Ectodermal cell (in vitro differentiated cells): Measurements from ENCODE around the gene CCDC154.
"Not testable (repeated sequence)": the region's sequence is repeated elsewhere in the genome, so short reads cannot be mapped to it uniquely, and the experiment has no call there.

Experiments used
- H3K27ac ChIP-seq: 2 replicates; pipeline ENCODE4 v1.7.0; 2013; ENCODE audit warnings: mild to moderate bottlenecking, low read depth, low read length; ENCODE audit not compliant: insufficient read depth, poor library complexity, severe bottlenecking
- H3K27me3 ChIP-seq: 2 replicates; pipeline ENCODE4 v1.7.0; 2013; ENCODE audit warnings: mild to moderate bottlenecking, low read length; ENCODE audit not compliant: insufficient read depth, control insufficient read depth, poor library complexity, severe bottlenecking
- H3K36me3 ChIP-seq: one replicate; pipeline ENCODE4 v1.7.0; 2013; ENCODE audit warnings: low read length; ENCODE audit not compliant: control insufficient read depth, insufficient read depth
- H3K4me1 ChIP-seq: one replicate; pipeline ENCODE4 v1.7.0; 2013; ENCODE audit warnings: low read length; ENCODE audit not compliant: control insufficient read depth, insufficient read depth
- H3K4me3 ChIP-seq: 2 replicates; pipeline ENCODE4 v1.7.0; 2013; ENCODE audit warnings: low read depth, low read length, control low read depth; ENCODE audit not compliant: insufficient read depth
- H3K9me3 ChIP-seq: 2 replicates; pipeline ENCODE4 v1.7.0; 2013; ENCODE audit warnings: mild to moderate bottlenecking, low read length, moderate library complexity; ENCODE audit not compliant: control insufficient read depth
- WGBS, 2 experiments: methylation state at CpG; one replicate each; pipeline ENCODE4 v1.1.7; 2013; ENCODE audit warnings: missing lambda C conversion rate in 2 of 2; 5-methylcytosine and 5-hydroxymethylcytosine counted together

The CCDC154 gene

DNA sequence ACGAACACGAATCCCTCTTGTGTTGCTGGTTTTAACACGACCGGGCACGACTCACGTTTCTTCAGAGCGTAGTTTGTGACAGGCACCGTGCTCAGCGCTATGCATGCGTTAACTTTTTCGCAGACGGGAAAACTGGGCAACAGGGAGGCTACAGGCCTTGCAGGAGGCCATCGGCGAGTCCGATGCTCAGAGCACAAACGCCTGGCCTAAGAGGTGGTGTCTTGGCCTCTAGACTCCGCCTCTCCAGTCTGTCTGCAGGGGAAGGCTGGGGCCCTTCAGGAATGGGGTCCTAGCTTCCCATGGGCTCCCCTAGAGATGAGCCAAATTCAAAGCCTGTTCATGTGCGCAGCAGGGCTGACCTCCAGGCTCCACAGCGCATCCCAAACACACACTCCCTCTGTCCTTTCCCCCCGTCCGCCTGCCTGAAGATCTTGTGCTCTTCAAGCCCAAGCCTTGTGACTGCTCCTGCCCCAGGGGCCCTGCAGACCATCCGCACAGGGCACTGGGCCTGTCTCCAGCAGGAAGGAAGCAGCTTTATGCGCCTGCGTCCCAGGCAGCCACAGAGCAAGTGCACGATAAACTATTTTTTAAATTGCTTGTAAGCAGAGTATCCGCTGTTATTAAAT lies 27.3 kb upstream of the CCDC154 start:
- whole genome bisulfite sequencing, 2 experiments, result 93 to 95% methylated on average over 26 of the region's 26 CpGs
- H3K27me3 ChIP-seq, result no peaks in the 10 kb centered on the region
- no peak overlapping the region for H3K4me3 ChIP-seq
- no peaks in the 10 kb centered on the region for H3K36me3 ChIP-seq
- no peaks in the 10 kb centered on the region for H3K4me1 ChIP-seq
- no peaks in the 10 kb centered on the region for H3K9me3 ChIP-seq
- no peak overlapping the region for H3K27ac ChIP-seq

DNA sequence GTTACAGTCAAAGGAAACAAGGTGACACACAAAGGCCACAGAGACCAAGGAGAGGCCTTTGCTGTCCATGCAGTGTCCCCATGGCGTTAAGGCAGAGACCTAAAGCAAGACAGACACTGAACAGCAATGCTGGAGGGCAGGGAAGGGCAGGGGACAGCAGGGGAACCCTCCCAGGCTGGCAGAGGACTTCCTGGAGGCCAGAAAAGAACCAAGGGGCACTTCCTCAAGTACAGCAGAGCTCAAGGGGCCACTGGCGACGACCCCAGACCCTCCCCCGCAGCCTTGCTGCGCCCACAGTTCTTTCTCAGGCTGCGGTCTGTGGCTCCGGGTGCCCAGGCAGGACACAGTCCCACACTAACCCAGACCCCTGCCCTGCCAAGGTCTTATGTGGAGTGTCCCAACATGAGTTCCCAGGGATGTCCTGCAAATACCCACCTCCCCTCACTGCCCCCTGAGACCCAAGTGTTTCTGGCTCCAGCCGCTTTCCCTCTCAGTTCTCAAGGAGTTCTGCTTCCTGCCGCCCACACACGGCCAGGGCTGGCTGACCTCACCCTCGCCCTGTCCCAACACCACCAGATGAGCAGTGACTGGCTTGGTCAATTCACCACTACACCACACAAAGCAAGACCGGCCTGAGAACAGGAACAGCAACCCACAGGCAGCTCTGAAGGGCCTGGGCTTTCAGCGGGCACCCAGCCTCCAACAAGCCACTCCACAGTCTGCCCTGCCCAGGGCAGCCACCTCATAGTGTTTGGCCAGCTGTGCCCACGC lies 26.3 kb upstream of the CCDC154 start:
- 89 to 91% methylated on average over 14 of the region's 14 CpGs for WGBS, 2 experiments
- no peak overlapping the region for H3K27ac ChIP-seq
- no peaks in the 10 kb centered on the region for H3K27me3 ChIP-seq
- no peaks in the 10 kb centered on the region for H3K4me1 ChIP-seq
- H3K4me3 ChIP-seq, result no peak overlapping the region
- no peaks in the 10 kb centered on the region for H3K9me3 ChIP-seq
- H3K36me3 ChIP-seq, result no peaks in the 10 kb centered on the region

DNA sequence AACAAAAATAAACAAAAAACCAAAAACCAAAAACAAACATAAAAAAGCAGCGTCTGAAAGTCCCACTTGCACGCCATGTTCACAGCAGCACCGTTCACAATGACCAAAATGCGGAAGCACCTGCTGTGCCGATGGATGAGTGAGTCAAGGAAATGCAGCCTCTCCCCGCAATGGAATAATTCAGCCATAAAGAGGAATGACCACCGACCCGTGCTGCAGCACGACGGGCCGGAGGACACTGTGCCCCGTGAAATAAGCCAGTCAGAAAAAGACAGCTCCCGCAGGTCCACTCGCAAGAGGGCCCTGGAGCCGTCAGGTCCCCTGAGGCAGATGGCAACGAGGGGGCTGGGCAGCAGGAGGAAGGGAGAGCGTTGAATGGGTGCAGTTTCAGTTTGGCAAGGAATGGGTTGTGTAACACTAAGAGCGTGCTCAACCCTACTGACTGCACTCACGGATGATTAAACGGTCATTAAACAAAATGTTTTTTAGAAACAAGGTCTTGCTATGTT lies 25.4 kb upstream of the CCDC154 start:
- WGBS, 2 experiments, result 89 to 90% methylated on average over 20 of the region's 20 CpGs
- Histone ChIP-seq H3K4me1 (no peaks in the 10 kb centered on the region), H3K27ac (no peak overlapping the region), H3K4me3 (no peak overlapping the region), H3K27me3 (no peaks in the 10 kb centered on the region), H3K9me3 (no peaks in the 10 kb centered on the region), H3K36me3 (no peaks in the 10 kb centered on the region)

DNA sequence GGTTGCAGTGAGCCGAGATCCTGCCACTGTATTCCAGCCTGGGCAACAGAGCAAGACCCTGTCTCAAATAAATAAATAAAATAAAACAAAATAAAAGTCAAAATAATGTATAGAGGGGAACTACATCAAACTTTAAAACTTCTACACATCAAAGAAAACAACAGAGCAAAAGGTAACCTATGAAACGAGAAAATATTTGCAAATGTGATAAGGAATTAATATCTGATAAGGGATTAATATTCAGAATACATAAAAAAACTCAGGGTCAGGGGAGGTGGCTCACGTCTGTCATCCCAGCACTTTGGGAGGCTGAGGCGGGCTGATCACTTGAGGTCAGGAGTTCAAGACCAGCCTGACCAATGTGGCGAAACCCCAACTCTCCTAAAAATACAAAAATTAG lies 24.8 kb upstream of the CCDC154 start:
- WGBS, 2 experiments, result 84 to 86% methylated on average over 4 to 5 of the region's 5 CpGs
- H3K27me3 ChIP-seq, H3K4me1 ChIP-seq, H3K36me3 ChIP-seq, H3K9me3 ChIP-seq, H3K27ac ChIP-seq, H3K4me3 ChIP-seq: not testable (repeated sequence)

DNA sequence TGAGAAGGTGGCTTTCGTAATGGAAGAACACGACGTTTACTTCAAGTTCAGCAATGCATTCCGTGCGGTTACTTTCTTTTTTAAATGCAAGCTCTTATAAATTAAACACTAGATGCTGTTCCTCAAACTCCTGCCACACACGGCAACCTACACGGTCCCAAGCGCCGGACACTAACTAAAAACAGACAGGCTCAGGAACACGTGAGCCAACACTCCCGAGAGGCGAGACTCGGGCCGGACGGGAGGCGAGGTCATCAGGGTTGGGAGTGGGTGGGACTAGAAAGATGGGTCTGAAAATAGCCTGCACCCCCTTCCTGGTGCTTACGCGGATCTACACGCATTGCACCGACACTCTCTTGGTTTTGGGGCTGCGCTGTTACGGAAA lies 24.1 kb upstream of the CCDC154 start:
- Histone ChIP-seq H3K27ac (no peak overlapping the region), H3K9me3 (no peaks in the 10 kb centered on the region), H3K4me3 (no peak overlapping the region), H3K36me3 (no peaks in the 10 kb centered on the region), H3K27me3 (no peaks in the 10 kb centered on the region), H3K4me1 (no peaks in the 10 kb centered on the region)
- 93 to 95% methylated on average over 22 of the region's 22 CpGs for WGBS, 2 experiments

DNA sequence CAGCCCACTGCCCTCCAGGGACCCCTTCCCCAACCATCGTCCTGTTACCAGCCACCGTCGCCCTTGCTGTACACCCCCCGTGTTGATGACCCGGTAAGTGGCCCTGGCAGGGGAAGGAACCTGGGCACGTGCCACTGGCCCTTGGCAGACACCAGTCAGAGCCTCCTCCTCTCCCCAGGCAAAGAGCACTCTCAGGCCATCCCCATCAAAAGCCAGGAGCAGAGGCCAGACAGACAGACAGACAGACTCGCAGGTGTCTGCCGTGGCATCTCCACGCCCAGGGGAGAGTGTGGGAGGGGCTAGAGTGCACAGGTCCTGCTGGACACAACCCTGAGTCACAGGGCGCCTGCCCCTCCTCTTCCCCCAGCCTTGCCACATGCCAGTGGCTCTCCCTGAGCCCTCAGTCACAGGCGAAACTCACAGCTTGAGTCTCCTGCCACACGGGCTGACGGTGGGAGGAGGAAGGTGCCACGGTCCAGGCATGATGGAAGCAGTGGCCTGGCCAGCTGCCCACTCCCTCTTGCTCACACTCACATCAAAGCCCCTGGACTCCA lies 22.7 kb upstream of the CCDC154 start:
- H3K36me3 ChIP-seq, result no peaks in the 10 kb centered on the region
- 93 to 95% methylated on average over 14 of the region's 14 CpGs for WGBS, 2 experiments
- no peak overlapping the region for H3K27ac ChIP-seq
- H3K27me3 ChIP-seq, result no peaks in the 10 kb centered on the region
- no peak overlapping the region for H3K4me3 ChIP-seq
- no peaks in the 10 kb centered on the region for H3K9me3 ChIP-seq
- no peaks in the 10 kb centered on the region for H3K4me1 ChIP-seq

DNA sequence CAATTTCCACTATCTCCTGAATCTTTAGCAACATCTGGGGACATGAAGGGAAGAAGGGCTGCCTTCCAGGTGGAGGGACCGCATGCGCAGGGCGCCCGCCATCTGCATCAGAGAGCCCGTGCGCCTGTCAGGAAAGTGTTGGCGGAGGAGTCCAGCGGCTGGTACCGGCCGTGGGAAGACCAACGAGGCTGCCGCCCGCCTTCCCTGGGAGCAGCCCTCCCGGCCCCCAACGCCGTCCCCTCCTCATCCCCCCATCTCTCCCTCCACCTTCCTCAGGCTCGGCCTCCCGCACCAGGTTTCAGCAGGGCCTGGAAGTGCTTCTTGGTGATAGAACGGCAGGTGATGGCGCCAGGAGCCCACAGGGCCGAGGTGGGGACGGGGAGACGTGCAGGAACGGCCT lies 21.7 kb upstream of the CCDC154 start:
- Histone ChIP-seq H3K36me3 (no peaks in the 10 kb centered on the region), H3K4me3 (no peak overlapping the region), H3K4me1 (no peaks in the 10 kb centered on the region), H3K9me3 (no peaks in the 10 kb centered on the region), H3K27me3 (no peaks in the 10 kb centered on the region), H3K27ac (no peak overlapping the region)
- 93 to 94% methylated on average over 24 of the region's 24 CpGs for WGBS, 2 experiments

DNA sequence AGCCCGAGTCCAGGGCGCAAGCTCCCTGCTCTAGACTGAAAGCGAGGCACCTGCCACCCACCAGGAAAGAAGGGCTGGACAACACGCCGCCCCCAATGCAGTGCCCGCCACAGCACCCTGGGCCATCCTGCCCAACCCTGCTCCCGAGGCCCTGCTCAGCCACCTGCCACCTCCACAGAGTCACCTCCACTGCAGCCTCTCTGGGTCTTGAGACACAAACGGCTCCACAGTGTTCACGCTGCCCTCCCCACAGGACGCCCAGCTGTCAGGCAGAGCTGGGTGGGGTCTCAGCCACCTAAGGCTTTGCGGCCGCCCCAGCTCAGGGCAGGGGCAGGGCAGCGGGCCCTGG lies 21.2 kb upstream of the CCDC154 start:
- Histone ChIP-seq H3K27me3 (no peaks in the 10 kb centered on the region), H3K9me3 (no peaks in the 10 kb centered on the region), H3K4me3 (no peak overlapping the region), H3K27ac (no peak overlapping the region), H3K4me1 (no peaks in the 10 kb centered on the region), H3K36me3 (no peaks in the 10 kb centered on the region)
- WGBS, 2 experiments, result 93 to 95% methylated on average over 13 of the region's 13 CpGs

DNA sequence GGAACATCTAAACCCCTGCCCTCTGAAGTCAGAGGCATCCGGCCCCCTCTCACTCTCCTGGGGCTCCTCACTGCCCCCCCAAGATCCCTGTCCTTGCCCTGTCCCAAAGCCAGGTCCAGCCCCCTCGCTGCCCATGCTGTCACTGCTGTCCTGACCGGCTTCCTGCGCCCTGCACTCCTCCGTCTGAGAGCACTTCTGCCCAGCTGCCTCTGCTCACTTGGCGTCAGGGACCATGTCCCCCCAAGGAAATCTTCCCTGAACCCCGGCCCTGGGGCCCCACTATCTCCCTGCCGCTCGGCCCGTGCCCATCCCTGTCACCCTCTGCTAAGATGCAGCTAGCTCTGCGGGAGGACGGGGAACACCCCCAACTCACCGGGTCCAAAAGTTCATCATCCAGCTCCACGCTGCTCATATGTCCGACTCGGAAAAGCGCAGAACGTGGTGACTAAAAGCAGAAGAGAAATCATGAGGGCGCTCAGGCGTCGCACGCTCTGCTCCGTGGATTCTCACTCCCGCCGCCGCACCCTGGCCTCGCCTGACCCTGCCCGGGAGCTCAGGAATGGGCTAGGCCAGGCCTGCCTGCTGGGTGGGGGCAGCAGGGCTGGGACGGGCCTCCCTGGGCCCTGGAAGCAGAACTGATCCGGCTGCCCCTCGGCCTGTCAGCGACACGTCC lies 20.7 kb upstream of the CCDC154 start:
- H3K36me3 ChIP-seq, result no peaks in the 10 kb centered on the region
- no peak overlapping the region for H3K4me3 ChIP-seq
- no peak overlapping the region for H3K27ac ChIP-seq
- H3K27me3 ChIP-seq, result no peaks in the 10 kb centered on the region
- WGBS, 2 experiments, result 92 to 93% methylated on average over 33 of the region's 33 CpGs
- no peaks in the 10 kb centered on the region for H3K4me1 ChIP-seq
- H3K9me3 ChIP-seq, result no peaks in the 10 kb centered on the region

DNA sequence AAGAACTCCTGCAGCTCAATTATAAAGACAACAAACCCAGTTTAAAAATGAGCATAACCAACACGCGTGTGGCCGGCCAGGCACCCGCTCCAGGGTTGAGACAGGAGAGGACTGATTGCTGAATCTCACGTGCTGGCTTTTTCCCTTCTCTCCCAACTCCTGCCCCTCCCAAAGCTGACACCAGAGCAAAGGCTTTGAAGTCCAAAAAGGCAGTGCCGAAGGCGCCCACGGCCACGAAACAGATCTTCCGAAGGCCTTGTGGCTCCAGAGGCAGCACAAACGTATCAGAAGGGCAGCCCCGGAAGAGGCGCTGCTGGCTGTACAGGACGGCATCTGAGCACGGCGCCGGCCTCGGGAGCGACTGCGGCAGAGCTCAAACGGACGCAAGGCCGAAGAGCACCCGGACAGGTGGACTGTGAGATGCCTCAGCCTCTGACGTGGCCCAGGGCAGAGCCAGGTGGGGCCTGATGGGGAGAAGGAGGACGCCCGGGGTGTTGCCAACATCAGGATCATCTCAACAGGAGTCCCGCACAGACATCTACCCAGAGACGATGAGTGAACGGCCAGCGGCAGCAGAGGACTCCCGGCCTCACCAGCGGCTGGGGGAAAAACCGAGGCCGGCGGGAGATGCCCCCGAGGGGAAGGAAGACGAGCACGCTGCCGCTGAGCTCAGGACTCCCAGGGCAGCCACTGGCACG lies 20.0 kb upstream of the CCDC154 start:
- no peaks in the 10 kb centered on the region for H3K27me3 ChIP-seq
- no peaks in the 10 kb centered on the region for H3K4me1 ChIP-seq
- no peak overlapping the region for H3K4me3 ChIP-seq
- no peaks in the 10 kb centered on the region for H3K36me3 ChIP-seq
- H3K27ac ChIP-seq, result no peak overlapping the region
- H3K9me3 ChIP-seq, result no peaks in the 10 kb centered on the region
- WGBS, 2 experiments, result 93 to 95% methylated on average over 41 of the region's 41 CpGs
